ENCODE results near the gene ADCK1.

GRCh38 chr14:77965919-77966435, 166.1 kb downstream of the ADCK1 start:
- TF ChIP-seq CTCF (IDR thresholded peaks at IDR 0.05) (no peak), EP300 (IDR thresholded peaks at IDR 0.05) (no peak), POLR2A (IDR thresholded peaks at IDR 0.05) (no peak)
